Measurements from ENCODE around the gene L1TD1. TPM values are rescaled to one million over a fixed set of nuclear protein-coding genes. Genes with fewer than 3 reads are reported as not detected.

L1TD1 gene
- total and polyA plus RNA-seq, 2 of the 13 experiments (the other 11 are each of a cell fraction or from before 2014, with no cell fraction given), result not detected

- no TSS peak for BruUV-seq (replicated peaks)
Measured at GRCh38 chr1:62208970-62209369, 14.3 kb downstream of the L1TD1 start.

GRCh38 chr1:62209931-62210595 lies 15.4 kb downstream of the L1TD1 start:
- CTCF ChIA-PET (ENCODE audit: low intra/inter-chr PET ratio, low total read pairs), result no interaction called here
- H3K9me3 ChIP-seq (ENCODE audit: low read length), result peaks cover 16% of the 10 kb centered on the region; the same call in 1 of the 2 replicates
- in situ Hi-C loops (cut with HindIII; ENCODE audit: extremely low pct_ligation_motif_present, low pct_unique_long_range_greater_than_20kb), result no loop called here
- no peaks in the 10 kb centered on the region for H3K4me1 ChIP-seq (ENCODE audit: insufficient read depth, low read length)
- no peak overlapping the region for H3K4me2 ChIP-seq (ENCODE audit: low read depth, low read length)
- H3K4me3 ChIP-seq (replicated peaks in 1 of 3; ENCODE audit: insufficient read depth in 1 of 3, low read depth in 2 of 3, low read length in 3 of 3), result no peak overlapping the region
- intact Hi-C loops (cut with micrococcal nuclease; ENCODE audit: unreplicated experiment), result no loop called here
- TF ChIP-seq ARID2 (CRISPR knock-in tag; IDR thresholded peaks at IDR 0.05; ENCODE audit: borderline replicate concordance) (no peak), STAG1 (CRISPR knock-in tag; IDR thresholded peaks at IDR 0.05) (peak; percentile 20; the same call in 1 of the 2 replicates)
- no peaks in the 10 kb centered on the region for H3K36me3 ChIP-seq (replicated peaks in 1 of 2; ENCODE audit: control insufficient read depth in 1 of 2, insufficient read depth in 2 of 2, low read length in 2 of 2)
- no TSS peak for BruUV-seq (replicated peaks)
- H3K9ac ChIP-seq (ENCODE audit: insufficient read depth, low read depth, low read length), result no peak overlapping the region
- no peak overlapping the region for H3K27ac ChIP-seq (ENCODE audit: extremely low read length, insufficient read depth, low read length)
- no peak overlapping the region for H2AFZ ChIP-seq (ENCODE audit: low read length)
- no peaks in the 10 kb centered on the region for H3K27me3 ChIP-seq (ENCODE audit: control insufficient read depth in 1 of 2, insufficient read depth in 2 of 2, low read length in 2 of 2)
- H3K79me2 ChIP-seq (ENCODE audit: insufficient read depth, low read length), result no peaks in the 10 kb centered on the region
- ATAC-seq (no peak), DNase-seq (ENCODE audit: low spot score) (no peak), FAIRE-seq (no peak)
- no peaks in the 10 kb centered on the region for H4K20me1 ChIP-seq (ENCODE audit: insufficient read depth, low read length)
- 28% methylated on average over 1 of the region's 1 CpG for WGBS (ENCODE audit: low lambda C conversion rate)
- POLR2A ChIA-PET, result no interaction called here

More at GRCh38 chr1:62208970-62209369, 14.3 kb downstream of the L1TD1 start:
- 0% methylated on average over 1 of the region's 1 CpG for WGBS (ENCODE audit: low lambda C conversion rate)
- no peak overlapping the region for H3K27ac ChIP-seq (ENCODE audit: extremely low read length, insufficient read depth, low read length)
- no peaks in the 10 kb centered on the region; a peak in 1 of 5 replicates for H3K27me3 ChIP-seq (ENCODE audit: control insufficient read depth in 1 of 2, insufficient read depth in 2 of 2, low read length in 2 of 2)
- no peaks in the 10 kb centered on the region for H4K20me1 ChIP-seq (ENCODE audit: insufficient read depth, low read length)
- in situ Hi-C loops (cut with HindIII; ENCODE audit: extremely low pct_ligation_motif_present, low pct_unique_long_range_greater_than_20kb) (no loop called here), intact Hi-C loops (cut with micrococcal nuclease; ENCODE audit: unreplicated experiment) (no loop called here)
- H3K36me3 ChIP-seq (replicated peaks in 1 of 2; ENCODE audit: control insufficient read depth in 1 of 2, insufficient read depth in 2 of 2, low read length in 2 of 2), result no peaks in the 10 kb centered on the region
- ATAC-seq (no peak), DNase-seq (ENCODE audit: low spot score) (no peak), FAIRE-seq (no peak)
- ChIA-PET POLR2A (no interaction called here), CTCF (ENCODE audit: low intra/inter-chr PET ratio, low total read pairs) (no interaction called here)
- H3K9ac ChIP-seq (ENCODE audit: insufficient read depth, low read depth, low read length), result no peak overlapping the region
- no peaks in the 10 kb centered on the region for H3K79me2 ChIP-seq (ENCODE audit: insufficient read depth, low read length)
- no peak overlapping the region for H3K4me2 ChIP-seq (ENCODE audit: low read depth, low read length)
- H3K9me3 ChIP-seq (ENCODE audit: low read length), result peaks cover 16% of the 10 kb centered on the region; the same call in 1 of the 2 replicates
- H3K4me1 ChIP-seq (ENCODE audit: insufficient read depth, low read length), result no peaks in the 10 kb centered on the region
- TF ChIP-seq U2AF1 (optimal IDR thresholded peaks at IDR 0.05; ENCODE audit: low read depth, low read length) (no peak), SUZ12 (IDR thresholded peaks at IDR 0.05; ENCODE audit: low read depth, low read length) (no peak), ZNF160 (CRISPR knock-in tag; IDR thresholded peaks at IDR 0.05) (no peak), PCBP1 (IDR thresholded peaks at IDR 0.05; ENCODE audit: borderline replicate concordance, low read depth, low read length) (no peak)
- no peak overlapping the region for H2AFZ ChIP-seq (ENCODE audit: low read length)
- no peak overlapping the region for H3K4me3 ChIP-seq (replicated peaks in 1 of 3; ENCODE audit: insufficient read depth in 1 of 3, low read depth in 2 of 3, low read length in 3 of 3)
